ENCODE measurements around the gene RNU6-1. TPM values are rescaled to one million over a fixed set of nuclear protein-coding genes. Genes with fewer than 3 reads are reported as not detected.

Gene RNU6-1
- total RNA-seq, 1 experiment from 2014 or later: not detected

DNA sequence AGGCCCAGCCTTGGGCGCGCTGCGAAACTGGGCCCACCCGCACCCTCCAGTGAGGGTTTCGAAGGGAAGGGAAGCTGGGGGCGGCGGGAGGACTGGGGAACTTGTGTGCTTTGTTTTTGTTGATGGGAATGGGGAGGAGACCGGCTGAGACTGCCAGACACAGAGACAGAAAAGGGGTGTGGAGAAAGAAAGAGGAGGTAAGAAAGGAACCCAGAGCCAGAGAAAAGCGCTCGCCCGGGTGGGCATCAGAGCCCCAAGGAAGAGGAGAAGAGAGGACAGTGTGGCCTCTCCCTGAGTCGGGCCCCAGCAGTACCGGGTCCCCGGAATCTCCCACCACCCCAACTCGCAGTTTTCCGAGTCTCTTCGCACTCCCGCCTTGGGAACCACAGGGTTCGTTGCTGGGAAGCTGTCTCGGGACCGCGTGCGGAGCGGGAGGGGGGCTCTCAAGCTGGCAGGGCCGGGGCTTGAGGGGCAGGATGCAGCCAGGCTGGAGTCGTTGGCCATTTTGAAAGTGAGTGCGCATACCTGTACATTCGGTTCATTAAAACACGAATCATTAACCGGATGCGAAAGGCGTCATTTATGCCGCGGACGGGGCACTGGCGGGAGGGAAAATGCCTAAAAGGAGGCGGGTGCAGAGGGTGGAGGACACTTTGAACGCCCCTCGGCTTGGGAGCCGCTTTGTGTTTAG is 11.4 kb downstream of the RNU6-1 start:
- intact Hi-C loops (cut with micrococcal nuclease): no loop called here
- no peaks in the 10 kb centered on the region for H3K27me3 ChIP-seq (ENCODE audit: insufficient read depth, low read length)
- CTCF ChIA-PET: no interaction called here

More for the DNA sequence above, 11.4 kb downstream of the RNU6-1 start:
- Histone ChIP-seq H3K4me1 (ENCODE audit: control insufficient read depth in 1 of 2, insufficient read depth in 2 of 2, low read length in 2 of 2) (no peaks in the 10 kb centered on the region), H4K20me1 (ENCODE audit: insufficient read depth) (no peaks in the 10 kb centered on the region), H3K36me3 (ENCODE audit: control insufficient read depth in 1 of 2, insufficient read depth in 2 of 2, low read length in 2 of 2) (no peaks in the 10 kb centered on the region), H3K9me3 (ENCODE audit: control insufficient read depth in 1 of 2, insufficient read depth in 1 of 2, low read depth in 1 of 2, low read length in 2 of 2) (no peaks in the 10 kb centered on the region), H2AFZ (ENCODE audit: low read depth, low read length, poor library complexity, severe bottlenecking) (no peak overlapping the region), H3K4me2 (ENCODE audit: low read length) (no peak overlapping the region), H3K9me2 (ENCODE audit: insufficient read depth) (no peaks in the 10 kb centered on the region), H3K79me2 (ENCODE audit: insufficient read depth, low read length) (no peaks in the 10 kb centered on the region), H3K9ac (ENCODE audit: low read length) (no peak overlapping the region), H3K27ac (ENCODE audit: low read depth, low read length) (no peak overlapping the region), H3K4me3 (replicated peaks in 1 of 2; ENCODE audit: low read depth in 1 of 2, low read length in 2 of 2) (no peak overlapping the region)
- BruUV-seq (replicated peaks): no TSS peak
- POLR2A ChIA-PET: no interaction called here
- ATAC-seq: no peak
- RAD21 ChIA-PET (ENCODE audit: low non-redundant PET in 1 of 2, low total read pairs in 2 of 2, uncharacterized antibody in 2 of 2, unreplicated experiment in 2 of 2): no interaction called here
- no peak for DNase-seq (ENCODE audit: low read depth, low spot score)
- TF ChIP-seq TCF7L2 (IDR thresholded peaks at IDR 0.05; ENCODE audit: borderline replicate concordance, extremely low read depth, insufficient read depth, insufficient read length) (no peak), EZH2 (IDR thresholded peaks at IDR 0.05) (no peak), POLR2A (IDR thresholded peaks at IDR 0.05; ENCODE audit: borderline replicate concordance, extremely low read depth, insufficient read depth, insufficient read length) (no peak), CBX3 (IDR thresholded peaks at IDR 0.05; ENCODE audit: low read depth) (no peak), ELF1 (IDR thresholded peaks at IDR 0.05; ENCODE audit: borderline replicate concordance, low read depth) (no peak), EGR1 (IDR thresholded peaks at IDR 0.05; ENCODE audit: low read depth) (no peak), RAD21 (IDR thresholded peaks at IDR 0.05; ENCODE audit: low read depth) (no peak), SRF (IDR thresholded peaks at IDR 0.05; ENCODE audit: low read depth) (no peak), SIN3A (IDR thresholded peaks at IDR 0.05; ENCODE audit: low read depth) (no peak), YY1 (IDR thresholded peaks at IDR 0.05; ENCODE audit: extremely low read depth, insufficient replicate concordance, low read depth, low read length) (no peak), POLR2AphosphoS5 (IDR thresholded peaks at IDR 0.05; ENCODE audit: low read depth, low read length) (no peak), JUND (IDR thresholded peaks at IDR 0.05) (no peak), FOSL1 (IDR thresholded peaks at IDR 0.05; ENCODE audit: low read depth) (no peak), ZFX (IDR thresholded peaks at IDR 0.05) (no peak), CEBPB (IDR thresholded peaks at IDR 0.05; ENCODE audit: low read depth) (no peak)
- TF ChIP-seq, protein P1, sequence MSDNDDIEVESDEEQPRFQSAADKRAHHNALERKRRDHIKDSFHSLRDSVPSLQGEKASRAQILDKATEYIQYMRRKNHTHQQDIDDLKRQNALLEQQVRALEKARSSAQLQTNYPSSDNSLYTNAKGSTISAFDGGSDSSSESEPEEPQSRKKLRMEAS (IDR thresholded peaks at IDR 0.05): no peak
- TF ChIP-seq, protein P2, sequence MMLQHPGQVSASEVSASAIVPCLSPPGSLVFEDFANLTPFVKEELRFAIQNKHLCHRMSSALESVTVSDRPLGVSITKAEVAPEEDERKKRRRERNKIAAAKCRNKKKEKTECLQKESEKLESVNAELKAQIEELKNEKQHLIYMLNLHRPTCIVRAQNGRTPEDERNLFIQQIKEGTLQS (IDR thresholded peaks at IDR 0.05): no peak
- TF ChIP-seq, protein P3, sequence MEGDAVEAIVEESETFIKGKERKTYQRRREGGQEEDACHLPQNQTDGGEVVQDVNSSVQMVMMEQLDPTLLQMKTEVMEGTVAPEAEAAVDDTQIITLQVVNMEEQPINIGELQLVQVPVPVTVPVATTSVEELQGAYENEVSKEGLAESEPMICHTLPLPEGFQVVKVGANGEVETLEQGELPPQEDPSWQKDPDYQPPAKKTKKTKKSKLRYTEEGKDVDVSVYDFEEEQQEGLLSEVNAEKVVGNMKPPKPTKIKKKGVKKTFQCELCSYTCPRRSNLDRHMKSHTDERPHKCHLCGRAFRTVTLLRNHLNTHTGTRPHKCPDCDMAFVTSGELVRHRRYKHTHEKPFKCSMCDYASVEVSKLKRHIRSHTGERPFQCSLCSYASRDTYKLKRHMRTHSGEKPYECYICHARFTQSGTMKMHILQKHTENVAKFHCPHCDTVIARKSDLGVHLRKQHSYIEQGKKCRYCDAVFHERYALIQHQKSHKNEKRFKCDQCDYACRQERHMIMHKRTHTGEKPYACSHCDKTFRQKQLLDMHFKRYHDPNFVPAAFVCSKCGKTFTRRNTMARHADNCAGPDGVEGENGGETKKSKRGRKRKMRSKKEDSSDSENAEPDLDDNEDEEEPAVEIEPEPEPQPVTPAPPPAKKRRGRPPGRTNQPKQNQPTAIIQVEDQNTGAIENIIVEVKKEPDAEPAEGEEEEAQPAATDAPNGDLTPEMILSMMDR (IDR thresholded peaks at IDR 0.05 in 2 of 3, conservative IDR thresholded peaks at IDR 0.05 in 1 of 3; ENCODE audit: borderline replicate concordance in 1 of 3, insufficient read depth in 1 of 3, low read depth in 2 of 3, low read length in 2 of 3): no peak
- TF ChIP-seq, protein P4, sequence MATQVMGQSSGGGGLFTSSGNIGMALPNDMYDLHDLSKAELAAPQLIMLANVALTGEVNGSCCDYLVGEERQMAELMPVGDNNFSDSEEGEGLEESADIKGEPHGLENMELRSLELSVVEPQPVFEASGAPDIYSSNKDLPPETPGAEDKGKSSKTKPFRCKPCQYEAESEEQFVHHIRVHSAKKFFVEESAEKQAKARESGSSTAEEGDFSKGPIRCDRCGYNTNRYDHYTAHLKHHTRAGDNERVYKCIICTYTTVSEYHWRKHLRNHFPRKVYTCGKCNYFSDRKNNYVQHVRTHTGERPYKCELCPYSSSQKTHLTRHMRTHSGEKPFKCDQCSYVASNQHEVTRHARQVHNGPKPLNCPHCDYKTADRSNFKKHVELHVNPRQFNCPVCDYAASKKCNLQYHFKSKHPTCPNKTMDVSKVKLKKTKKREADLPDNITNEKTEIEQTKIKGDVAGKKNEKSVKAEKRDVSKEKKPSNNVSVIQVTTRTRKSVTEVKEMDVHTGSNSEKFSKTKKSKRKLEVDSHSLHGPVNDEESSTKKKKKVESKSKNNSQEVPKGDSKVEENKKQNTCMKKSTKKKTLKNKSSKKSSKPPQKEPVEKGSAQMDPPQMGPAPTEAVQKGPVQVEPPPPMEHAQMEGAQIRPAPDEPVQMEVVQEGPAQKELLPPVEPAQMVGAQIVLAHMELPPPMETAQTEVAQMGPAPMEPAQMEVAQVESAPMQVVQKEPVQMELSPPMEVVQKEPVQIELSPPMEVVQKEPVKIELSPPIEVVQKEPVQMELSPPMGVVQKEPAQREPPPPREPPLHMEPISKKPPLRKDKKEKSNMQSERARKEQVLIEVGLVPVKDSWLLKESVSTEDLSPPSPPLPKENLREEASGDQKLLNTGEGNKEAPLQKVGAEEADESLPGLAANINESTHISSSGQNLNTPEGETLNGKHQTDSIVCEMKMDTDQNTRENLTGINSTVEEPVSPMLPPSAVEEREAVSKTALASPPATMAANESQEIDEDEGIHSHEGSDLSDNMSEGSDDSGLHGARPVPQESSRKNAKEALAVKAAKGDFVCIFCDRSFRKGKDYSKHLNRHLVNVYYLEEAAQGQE (IDR thresholded peaks at IDR 0.05; ENCODE audit: low read depth): no peak

Measured in HCT116 (cell line).